NB4 (cell line): Measurements from ENCODE around the gene MVD.

Source experiments
- DNase-seq: peaks from one replicate; pipeline ENCODE4 v3.0.0; 2010; ENCODE audit warnings: low read depth
- H3K4me3 ChIP-seq: one replicate; pipeline ENCODE4 v1.5.1; 2011; ENCODE audit warnings: mild to moderate bottlenecking, low read depth, low read length, moderate library complexity
- CTCF ChIP-seq: IDR thresholded peaks from one replicate; pipeline ENCODE4 v1.5.1; 2012; ENCODE audit warnings: low read depth, low read length
- MAX ChIP-seq: IDR thresholded peaks from 2 replicates; pipeline ENCODE4 v1.6.1; 2011; ENCODE audit warnings: low read depth, low read length
- MYC ChIP-seq: IDR thresholded peaks from 2 replicates; pipeline ENCODE4 v1.6.1; 2011; ENCODE audit warnings: low read depth, low read length
- POLR2A ChIP-seq: IDR thresholded peaks from 2 replicates; pipeline ENCODE4 v1.6.1; 2011; ENCODE audit warnings: mild to moderate bottlenecking; ENCODE audit not compliant: insufficient read length; ENCODE audit errors: extremely low read depth

The MVD gene

GRCh38 chr16:88618182-88618955, 44.5 kb downstream of the MVD start:
- TF ChIP-seq POLR2A (no peak), CTCF (no peak), MYC (no peak), MAX (no peak)
- no peak overlapping the region for H3K4me3 ChIP-seq
- no peak for DNase-seq

GRCh38 chr16:88617268-88618031, 45.4 kb downstream of the MVD start:
- DNase-seq = no peak
- TF ChIP-seq POLR2A (no peak), CTCF (no peak), MYC (no peak), MAX (no peak)
- no peak overlapping the region for H3K4me3 ChIP-seq

GRCh38 chr16:88616736-88617135, 46.2 kb downstream of the MVD start:
- H3K4me3 ChIP-seq = no peak overlapping the region
- no peak for DNase-seq
- no peak for TF ChIP-seq MYC

- TF ChIP-seq MYC (no peak), POLR2A (no peak)
- no peak for DNase-seq
- no peak overlapping the region for H3K4me3 ChIP-seq
Measured at GRCh38 chr16:88616320-88616719, 46.6 kb downstream of the MVD start.

GRCh38 chr16:88614818-88615580, 47.9 kb downstream of the MVD start:
- TF ChIP-seq CTCF (no peak), POLR2A (no peak), MYC (no peak), MAX (no peak)
- no peak for DNase-seq
- H3K4me3 ChIP-seq = no peak overlapping the region

- no peak for DNase-seq
- TF ChIP-seq MYC (no peak), MAX (no peak), POLR2A (no peak), CTCF (no peak)
- no peak overlapping the region for H3K4me3 ChIP-seq
Measured at GRCh38 chr16:88613911-88614817, 48.7 kb downstream of the MVD start.
